Osteocyte (in vitro differentiated cells): ENCODE results near the gene BLCAP. TPM values are rescaled to one million over a fixed set of nuclear protein-coding genes. Genes with fewer than 3 reads are reported as not detected.

Experiments used
- DNase-seq: peaks from one replicate; pipeline ENCODE4 v3.0.0; 2021; ENCODE audit warnings: mixed read lengths; ENCODE audit not compliant: unreplicated experiment; ENCODE audit errors: extremely low spot score
- H3K27ac Mint-ChIP-seq: one replicate; pipeline ENCODE4 v1.8.0; 2021; ENCODE audit warnings: mild to moderate bottlenecking, mixed read lengths; ENCODE audit not compliant: unreplicated experiment
- H3K27me3 Mint-ChIP-seq: one replicate; pipeline ENCODE4 v1.8.0; 2021; ENCODE audit warnings: mixed read lengths; ENCODE audit not compliant: unreplicated experiment
- H3K36me3 Mint-ChIP-seq: one replicate; pipeline ENCODE4 v1.8.0; 2021; ENCODE audit warnings: mixed read lengths; ENCODE audit not compliant: unreplicated experiment
- H3K4me1 Mint-ChIP-seq: one replicate; pipeline ENCODE4 v1.8.0; 2021; ENCODE audit warnings: mixed read lengths; ENCODE audit not compliant: unreplicated experiment
- H3K4me3 Mint-ChIP-seq: one replicate; pipeline ENCODE4 v1.8.0; 2021; ENCODE audit warnings: mild to moderate bottlenecking, moderate library complexity, mixed read lengths; ENCODE audit not compliant: unreplicated experiment
- H3K9me3 Mint-ChIP-seq: one replicate; pipeline ENCODE4 v1.8.0; 2021; ENCODE audit warnings: mixed read lengths; ENCODE audit not compliant: unreplicated experiment
- total RNA-seq: library from RNA; stranded (reverse); gene quantifications from 2 replicates; pipeline ENCODE4 v1.2.1, GENCODE V29; 2021
- TF ChIP-seq, protein P1 (sequence below): fragments of 200-600 bp; sonication (generic); IDR thresholded peaks from 2 replicates; pipeline ENCODE4 v1.5.0; 2021; ENCODE audit warnings: antibody characterized with exemption, mild to moderate bottlenecking, moderate library complexity

The BLCAP gene
- total RNA-seq, 1 donor from 2014 or later, result 74.5 TPM

DNA sequence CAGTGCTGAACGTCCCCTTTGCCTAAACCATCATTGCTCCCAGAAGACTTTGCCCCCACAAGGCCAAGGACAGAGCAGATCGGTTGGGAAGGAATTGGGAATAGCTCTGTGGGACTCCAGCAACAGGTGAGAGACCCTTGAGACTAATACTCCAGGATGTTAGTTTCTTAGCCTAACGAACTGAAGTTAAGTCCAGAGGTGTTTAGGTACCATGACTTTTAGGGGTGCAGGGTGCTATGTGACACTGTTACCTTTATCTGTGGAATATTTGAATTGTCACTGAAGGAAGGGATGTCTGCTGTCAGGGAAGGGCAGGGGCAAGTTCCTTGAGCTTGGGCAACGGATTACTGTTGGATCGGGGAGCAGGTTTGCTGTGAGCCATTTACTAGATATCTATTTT lies 1.9 kb downstream of the BLCAP start:
- H3K27ac Mint-ChIP-seq, result peak overlapping the region; percentile 99

DNA sequence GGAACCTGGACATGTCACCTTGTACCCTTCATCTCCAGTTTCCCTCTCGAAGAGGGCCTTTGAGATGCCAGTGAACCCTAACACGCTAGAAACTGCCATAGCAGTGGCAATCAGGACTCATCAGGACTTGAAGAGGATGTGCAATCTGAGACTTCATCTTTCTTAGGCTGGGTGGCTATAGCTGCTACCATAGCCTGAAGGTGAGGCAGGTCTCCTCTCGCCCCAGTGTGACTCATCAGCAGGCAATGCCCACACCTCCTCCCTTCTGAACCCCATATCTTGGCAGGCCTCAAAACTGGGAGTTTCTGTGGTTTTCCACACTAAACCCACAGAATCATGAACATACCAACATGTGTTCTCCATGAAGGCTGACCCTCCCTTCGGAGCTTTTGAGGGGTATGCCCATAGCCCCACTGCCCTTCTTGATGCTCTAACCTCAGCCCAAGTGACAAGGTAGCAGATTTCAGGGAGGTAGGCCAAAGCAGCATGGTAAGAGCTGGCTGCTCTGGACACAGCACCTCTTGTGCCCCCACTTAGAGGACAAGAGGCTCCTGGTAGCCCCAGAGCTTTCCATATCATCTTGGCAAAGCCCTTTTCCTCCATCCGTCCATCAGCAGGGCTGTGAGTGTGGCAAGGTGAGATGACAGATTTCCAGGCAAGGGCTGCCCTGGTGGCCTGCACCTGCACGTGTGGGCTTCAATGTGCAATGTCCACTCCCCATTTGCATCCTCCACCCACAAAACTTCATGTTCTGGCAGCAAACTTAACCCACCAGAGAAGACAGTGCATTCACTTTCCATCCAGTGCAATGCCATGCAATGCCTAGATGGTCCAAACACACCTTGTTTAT lies 2.6 kb downstream of the BLCAP start:
- no peaks in the 10 kb centered on the region for H3K27me3 Mint-ChIP-seq
- H3K27ac Mint-ChIP-seq, result peak overlapping the region; percentile 16
- H3K36me3 Mint-ChIP-seq, result peaks cover 4% of the 10 kb centered on the region
- TF ChIP-seq, protein P1, sequence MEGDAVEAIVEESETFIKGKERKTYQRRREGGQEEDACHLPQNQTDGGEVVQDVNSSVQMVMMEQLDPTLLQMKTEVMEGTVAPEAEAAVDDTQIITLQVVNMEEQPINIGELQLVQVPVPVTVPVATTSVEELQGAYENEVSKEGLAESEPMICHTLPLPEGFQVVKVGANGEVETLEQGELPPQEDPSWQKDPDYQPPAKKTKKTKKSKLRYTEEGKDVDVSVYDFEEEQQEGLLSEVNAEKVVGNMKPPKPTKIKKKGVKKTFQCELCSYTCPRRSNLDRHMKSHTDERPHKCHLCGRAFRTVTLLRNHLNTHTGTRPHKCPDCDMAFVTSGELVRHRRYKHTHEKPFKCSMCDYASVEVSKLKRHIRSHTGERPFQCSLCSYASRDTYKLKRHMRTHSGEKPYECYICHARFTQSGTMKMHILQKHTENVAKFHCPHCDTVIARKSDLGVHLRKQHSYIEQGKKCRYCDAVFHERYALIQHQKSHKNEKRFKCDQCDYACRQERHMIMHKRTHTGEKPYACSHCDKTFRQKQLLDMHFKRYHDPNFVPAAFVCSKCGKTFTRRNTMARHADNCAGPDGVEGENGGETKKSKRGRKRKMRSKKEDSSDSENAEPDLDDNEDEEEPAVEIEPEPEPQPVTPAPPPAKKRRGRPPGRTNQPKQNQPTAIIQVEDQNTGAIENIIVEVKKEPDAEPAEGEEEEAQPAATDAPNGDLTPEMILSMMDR, result no peak
- H3K9me3 Mint-ChIP-seq, result no peaks in the 10 kb centered on the region
- H3K4me3 Mint-ChIP-seq, result peak overlapping the region; percentile 95
- no peak for DNase-seq
- H3K4me1 Mint-ChIP-seq, result peaks cover 61% of the 10 kb centered on the region

More for the DNA sequence above, 1.9 kb downstream of the BLCAP start:
- H3K36me3 Mint-ChIP-seq, result peaks cover 4% of the 10 kb centered on the region
- DNase-seq, result no peak
- no peaks in the 10 kb centered on the region for H3K9me3 Mint-ChIP-seq
- peaks cover 54% of the 10 kb centered on the region for H3K4me1 Mint-ChIP-seq
- H3K27me3 Mint-ChIP-seq, result no peaks in the 10 kb centered on the region
- H3K4me3 Mint-ChIP-seq, result peak overlapping the region; percentile 95
- TF ChIP-seq, protein P1, result no peak

DNA sequence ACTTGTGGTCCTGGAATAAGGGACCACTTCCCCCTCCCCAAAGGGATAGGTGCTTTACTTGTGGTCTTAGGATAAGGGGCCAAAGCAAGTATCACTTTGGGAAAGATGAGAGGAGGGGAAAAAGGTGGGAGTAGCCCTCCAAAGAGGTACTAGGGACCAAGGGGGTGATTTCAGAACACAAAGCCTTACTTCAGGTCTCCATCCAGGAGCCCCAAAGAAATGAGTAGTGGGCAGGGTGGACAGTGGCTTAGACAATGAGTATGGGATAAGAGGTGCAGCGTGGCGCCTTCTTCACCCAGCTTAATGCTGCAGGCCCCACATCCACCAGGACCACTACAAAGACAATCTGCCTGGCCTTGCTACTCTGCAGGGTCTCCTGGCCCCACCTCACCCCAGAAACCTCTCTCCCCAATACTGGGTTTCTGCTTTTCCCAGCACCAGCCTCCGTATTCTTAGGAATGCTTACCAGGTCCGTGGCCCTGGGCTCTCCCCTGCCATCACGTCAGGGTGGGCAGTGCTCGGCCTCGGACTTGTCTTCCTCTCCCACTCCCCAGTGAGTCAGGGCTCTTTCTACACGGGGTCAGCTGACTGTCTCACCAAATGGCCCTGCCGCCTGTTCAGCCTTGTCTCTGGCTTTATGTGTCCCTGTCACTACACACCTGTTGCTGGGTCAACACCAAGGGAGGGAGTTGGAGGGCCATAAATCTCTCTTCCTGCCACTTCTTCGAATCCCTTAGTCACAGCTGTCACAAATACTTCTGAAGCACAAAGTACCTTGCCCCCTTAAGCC lies 3.6 kb downstream of the BLCAP start:
- Mint-ChIP-seq H3K9me3 (no peaks in the 10 kb centered on the region), H3K27me3 (no peaks in the 10 kb centered on the region), H3K4me3 (no peak overlapping the region), H3K36me3 (peaks cover 4% of the 10 kb centered on the region), H3K27ac (no peak overlapping the region), H3K4me1 (peaks cover 71% of the 10 kb centered on the region)
- no peak for DNase-seq
- TF ChIP-seq, protein P1, result no peak

DNA sequence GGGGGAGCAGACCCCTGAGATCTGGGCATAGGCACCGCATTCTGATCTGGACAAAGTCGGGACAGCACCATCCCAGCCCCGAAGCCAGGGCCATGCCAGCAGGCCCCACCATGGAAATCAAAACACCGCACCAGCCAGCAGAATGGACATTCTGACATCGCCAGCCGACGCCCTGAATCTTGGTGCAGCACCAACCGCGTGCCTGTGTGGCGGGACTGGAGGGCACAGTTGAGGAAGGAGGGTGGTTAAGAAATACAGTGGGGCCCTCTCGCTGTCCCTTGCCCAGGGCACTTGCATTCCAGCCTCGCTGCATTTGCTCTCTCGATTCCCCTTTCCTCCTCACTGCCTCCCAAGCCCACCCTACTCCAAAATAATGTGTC lies 4.7 kb downstream of the BLCAP start:
- no peaks in the 10 kb centered on the region for H3K27me3 Mint-ChIP-seq
- no peak for DNase-seq
- H3K4me3 Mint-ChIP-seq, result no peak overlapping the region
- TF ChIP-seq, protein P1, result no peak
- no peaks in the 10 kb centered on the region for H3K9me3 Mint-ChIP-seq
- no peak overlapping the region for H3K27ac Mint-ChIP-seq
- H3K4me1 Mint-ChIP-seq, result peaks cover 74% of the 10 kb centered on the region
- peaks cover 8% of the 10 kb centered on the region for H3K36me3 Mint-ChIP-seq
